BE2C (cell line): Measurements from ENCODE around the gene KIF6.

Source experiments
- DNase-seq: peaks from one replicate; pipeline ENCODE4 v3.0.0-alpha.2; 2020
- H3K27me3 ChIP-seq: fragments of 250-450 bp; sonication (Bioruptor Pico); 2 replicates; pipeline ENCODE4 v1.5.1; 2020; ENCODE audit warnings: mild to moderate bottlenecking
- H3K36me3 ChIP-seq: fragments of 250-450 bp; sonication (Bioruptor Pico); 2 replicates; pipeline ENCODE4 v1.5.1; 2020; ENCODE audit warnings: mild to moderate bottlenecking
- H3K4me1 ChIP-seq: fragments of 250-450 bp; sonication (Bioruptor Pico); 2 replicates; pipeline ENCODE4 v1.5.1; 2020
- H3K4me3 ChIP-seq: 2 replicates; pipeline ENCODE4 v1.5.1; 2011; ENCODE audit warnings: low read depth, low read length
- H3K9me3 ChIP-seq: fragments of 250-450 bp; sonication (Bioruptor Pico); 2 replicates; pipeline ENCODE4 v1.5.1; 2020
- TF ChIP-seq, protein P1 (sequence below): IDR thresholded peaks from 2 replicates; pipeline ENCODE4 v1.5.1; 2012; ENCODE audit warnings: mild to moderate bottlenecking, low read depth, low read length

The KIF6 gene

GRCh38 chr6:39370390-39370789, 354.8 kb downstream of the KIF6 start:
- H3K27me3 ChIP-seq: no peaks in the 10 kb centered on the region
- no peak overlapping the region for H3K4me3 ChIP-seq
- H3K36me3 ChIP-seq: no peaks in the 10 kb centered on the region
- H3K4me1 ChIP-seq: no peaks in the 10 kb centered on the region
- no peak for DNase-seq
- H3K9me3 ChIP-seq: no peaks in the 10 kb centered on the region
- TF ChIP-seq, protein P1, sequence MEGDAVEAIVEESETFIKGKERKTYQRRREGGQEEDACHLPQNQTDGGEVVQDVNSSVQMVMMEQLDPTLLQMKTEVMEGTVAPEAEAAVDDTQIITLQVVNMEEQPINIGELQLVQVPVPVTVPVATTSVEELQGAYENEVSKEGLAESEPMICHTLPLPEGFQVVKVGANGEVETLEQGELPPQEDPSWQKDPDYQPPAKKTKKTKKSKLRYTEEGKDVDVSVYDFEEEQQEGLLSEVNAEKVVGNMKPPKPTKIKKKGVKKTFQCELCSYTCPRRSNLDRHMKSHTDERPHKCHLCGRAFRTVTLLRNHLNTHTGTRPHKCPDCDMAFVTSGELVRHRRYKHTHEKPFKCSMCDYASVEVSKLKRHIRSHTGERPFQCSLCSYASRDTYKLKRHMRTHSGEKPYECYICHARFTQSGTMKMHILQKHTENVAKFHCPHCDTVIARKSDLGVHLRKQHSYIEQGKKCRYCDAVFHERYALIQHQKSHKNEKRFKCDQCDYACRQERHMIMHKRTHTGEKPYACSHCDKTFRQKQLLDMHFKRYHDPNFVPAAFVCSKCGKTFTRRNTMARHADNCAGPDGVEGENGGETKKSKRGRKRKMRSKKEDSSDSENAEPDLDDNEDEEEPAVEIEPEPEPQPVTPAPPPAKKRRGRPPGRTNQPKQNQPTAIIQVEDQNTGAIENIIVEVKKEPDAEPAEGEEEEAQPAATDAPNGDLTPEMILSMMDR: no peak

- H3K4me1 ChIP-seq: no peaks in the 10 kb centered on the region
- DNase-seq: no peak
- H3K9me3 ChIP-seq: no peaks in the 10 kb centered on the region
- no peaks in the 10 kb centered on the region for H3K27me3 ChIP-seq
- TF ChIP-seq, protein P1: peak; percentile 31
- H3K4me3 ChIP-seq: no peak overlapping the region
- H3K36me3 ChIP-seq: no peaks in the 10 kb centered on the region
Observed at GRCh38 chr6:39369987-39370386, 355.2 kb downstream of the KIF6 start.

DNA sequence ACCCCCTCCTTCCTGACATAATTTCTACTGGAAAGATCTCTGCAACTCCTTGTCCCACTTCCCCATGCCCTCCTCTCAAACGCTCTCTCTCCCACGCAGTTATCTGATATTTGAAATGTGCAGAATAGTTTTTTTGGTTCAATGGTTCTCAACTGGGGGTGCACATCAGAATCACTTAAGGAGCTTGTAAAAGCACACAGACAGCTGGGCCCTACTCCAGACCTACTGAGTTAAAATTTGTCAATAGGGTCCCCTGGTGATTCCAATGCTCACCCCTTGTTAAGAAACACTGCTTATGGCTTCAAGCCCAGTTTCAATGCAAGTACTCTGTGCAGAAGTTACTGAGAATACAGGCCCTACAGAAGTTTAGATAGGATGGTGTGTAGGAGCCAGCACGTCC, 357.5 kb downstream of the KIF6 start:
- no peaks in the 10 kb centered on the region for H3K4me1 ChIP-seq
- no peak overlapping the region for H3K4me3 ChIP-seq
- TF ChIP-seq, protein P1: no peak
- DNase-seq: no peak
- no peaks in the 10 kb centered on the region for H3K9me3 ChIP-seq
- no peaks in the 10 kb centered on the region for H3K27me3 ChIP-seq
- no peaks in the 10 kb centered on the region for H3K36me3 ChIP-seq

- Histone ChIP-seq H3K4me1 (no peaks in the 10 kb centered on the region), H3K36me3 (no peaks in the 10 kb centered on the region), H3K4me3 (no peak overlapping the region), H3K27me3 (no peaks in the 10 kb centered on the region), H3K9me3 (no peaks in the 10 kb centered on the region)
- peak; percentile 36 for DNase-seq
- TF ChIP-seq, protein P1: no peak
Observed at GRCh38 chr6:39366931-39367618, 358.1 kb downstream of the KIF6 start.

DNA sequence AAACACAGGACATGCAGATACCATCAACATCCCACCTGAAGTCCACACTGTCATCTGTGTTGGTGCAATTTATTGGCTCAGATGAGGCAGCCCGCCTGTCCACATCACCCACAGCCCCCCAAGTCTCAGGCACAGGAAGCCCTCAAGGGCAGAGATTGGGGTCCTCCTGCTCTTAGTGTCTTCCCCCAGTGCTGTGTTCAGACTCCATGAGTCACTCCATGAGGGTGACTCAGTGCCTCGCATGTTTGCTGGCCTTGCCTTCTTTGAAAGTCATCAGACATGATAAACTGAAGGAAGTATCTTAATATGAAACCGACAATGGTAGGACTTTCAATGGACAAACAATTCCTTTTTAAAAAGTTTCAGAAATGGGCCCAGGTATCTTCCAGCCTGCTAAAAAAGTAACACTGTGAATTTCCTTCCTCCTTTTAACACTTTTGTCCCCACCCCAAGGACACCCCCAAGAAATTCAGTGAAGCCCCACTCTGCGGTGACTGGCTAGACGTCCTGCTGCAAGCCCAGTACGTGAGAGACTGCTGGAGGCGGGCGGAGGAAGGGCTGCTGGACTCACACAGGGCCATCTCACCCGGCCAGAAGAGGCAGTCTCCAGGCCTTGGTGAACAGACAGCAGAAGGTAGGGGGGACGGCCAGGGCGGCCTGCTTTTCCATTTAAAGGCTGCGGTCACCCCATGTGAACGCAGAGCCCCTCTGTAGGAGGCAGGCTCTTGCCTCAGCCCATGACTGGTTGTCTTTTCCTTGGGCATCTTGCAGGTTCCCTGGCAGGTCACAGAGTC, 359.7 kb downstream of the KIF6 start:
- Histone ChIP-seq H3K36me3 (no peaks in the 10 kb centered on the region), H3K4me1 (no peaks in the 10 kb centered on the region), H3K9me3 (no peaks in the 10 kb centered on the region), H3K27me3 (no peaks in the 10 kb centered on the region), H3K4me3 (no peak overlapping the region)
- TF ChIP-seq, protein P1: no peak
- DNase-seq: no peak

- no peak for DNase-seq
- Histone ChIP-seq H3K36me3 (no peaks in the 10 kb centered on the region), H3K27me3 (no peaks in the 10 kb centered on the region), H3K4me1 (no peaks in the 10 kb centered on the region), H3K9me3 (no peaks in the 10 kb centered on the region), H3K4me3 (no peak overlapping the region)
- TF ChIP-seq, protein P1: no peak
Observed at GRCh38 chr6:39363280-39363679, 361.9 kb downstream of the KIF6 start.
